EH (cell line): Measurements from ENCODE around the gene FIBCD1.
A peak's percentile ranks its signal among the peaks of the same experiment; 100 is the strongest.

Source experiments
- DNase-seq: peaks from one replicate; pipeline ENCODE4 v3.0.0-alpha.2; 2015; ENCODE audit warnings: low read depth

FIBCD1 gene

DNA sequence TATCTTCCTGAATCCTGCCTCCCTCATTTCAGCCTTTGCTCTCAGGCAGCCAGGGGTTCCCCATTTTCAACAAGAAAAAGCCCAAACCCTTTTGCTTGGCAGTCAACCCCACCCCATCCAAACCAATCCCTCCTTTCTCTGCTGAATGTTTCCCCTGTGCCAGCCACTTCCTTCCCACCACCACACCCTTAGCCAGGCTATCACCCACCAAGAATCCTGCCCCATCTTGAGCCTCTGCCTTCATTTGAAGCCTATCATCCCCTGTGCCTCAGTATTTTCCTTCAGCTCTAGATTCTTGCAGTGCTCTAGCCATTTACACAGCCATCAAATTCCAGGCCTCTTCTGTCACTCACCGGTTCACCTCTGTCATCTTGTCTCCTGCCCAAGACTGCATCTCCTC is 15.3 kb upstream of the FIBCD1 start:
- no peak for DNase-seq

GRCh38 chr9:130952065-130952762 is 13.2 kb upstream of the FIBCD1 start:
- DNase-seq, result no peak

DNA sequence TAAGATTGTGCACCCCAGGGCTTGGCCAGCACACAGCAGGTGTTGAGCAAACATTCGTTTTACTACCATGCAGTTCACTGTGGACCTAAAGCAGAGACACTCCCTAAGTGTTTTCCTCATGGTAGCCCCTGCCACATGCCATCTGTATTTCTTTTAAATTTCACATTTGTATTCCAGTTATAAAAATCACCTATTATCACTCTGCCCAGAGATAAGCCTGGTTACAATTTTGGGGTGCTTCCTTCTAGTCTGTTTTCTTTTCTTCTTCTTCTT is 10.9 kb upstream of the FIBCD1 start:
- DNase-seq, result no peak

- no peak for DNase-seq
Observed at GRCh38 chr9:130949188-130950038, 10.4 kb upstream of the FIBCD1 start.

DNA sequence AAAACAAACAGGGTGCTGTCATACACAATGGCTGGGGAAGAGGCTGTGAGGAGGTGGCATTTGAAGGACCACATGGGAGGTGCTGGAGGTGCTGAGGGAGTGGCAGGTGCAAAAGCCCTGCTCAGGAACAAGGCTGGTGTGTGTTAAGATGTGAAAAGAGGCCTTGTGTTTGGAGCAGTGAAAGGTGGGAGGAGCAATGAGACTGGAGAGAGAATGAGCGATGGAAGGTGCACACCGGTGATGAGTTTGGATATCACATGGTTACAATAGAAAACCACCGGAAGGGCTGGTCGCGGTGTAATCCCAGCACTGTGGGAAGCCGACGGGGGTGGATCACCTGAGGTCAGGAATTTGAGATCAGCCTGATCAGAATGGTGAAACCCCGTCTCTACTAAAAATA is 9.2 kb upstream of the FIBCD1 start:
- DNase-seq, result no peak

- DNase-seq, result no peak
Observed at GRCh38 chr9:130947618-130948140, 8.6 kb upstream of the FIBCD1 start.

- DNase-seq, result no peak
Observed at GRCh38 chr9:130946766-130947617, 7.9 kb upstream of the FIBCD1 start.

DNA sequence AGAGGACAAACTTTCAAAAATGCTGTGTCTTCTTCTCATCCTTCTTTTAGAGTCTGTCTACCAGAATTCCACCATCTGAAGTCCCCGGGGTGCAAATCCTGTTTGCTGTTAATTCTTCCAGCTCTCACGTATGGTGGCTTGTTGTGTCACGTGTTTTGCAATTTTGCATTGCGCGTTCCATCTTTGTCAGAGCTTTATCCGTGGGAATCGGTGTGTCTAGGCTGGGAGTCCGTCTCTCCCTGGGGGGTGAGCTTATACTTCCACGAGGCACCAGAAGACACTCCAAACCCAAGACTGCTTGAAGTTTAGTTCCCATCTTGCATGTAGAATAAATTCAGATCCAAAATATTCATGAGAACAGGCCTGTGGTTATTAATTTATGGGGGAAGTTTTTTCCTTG is 6.1 kb upstream of the FIBCD1 start:
- no peak for DNase-seq

- DNase-seq, result no peak
Observed at GRCh38 chr9:130944510-130945058, 5.5 kb upstream of the FIBCD1 start.

- DNase-seq, result no peak
Observed at GRCh38 chr9:130943777-130944176, 4.7 kb upstream of the FIBCD1 start.

DNA sequence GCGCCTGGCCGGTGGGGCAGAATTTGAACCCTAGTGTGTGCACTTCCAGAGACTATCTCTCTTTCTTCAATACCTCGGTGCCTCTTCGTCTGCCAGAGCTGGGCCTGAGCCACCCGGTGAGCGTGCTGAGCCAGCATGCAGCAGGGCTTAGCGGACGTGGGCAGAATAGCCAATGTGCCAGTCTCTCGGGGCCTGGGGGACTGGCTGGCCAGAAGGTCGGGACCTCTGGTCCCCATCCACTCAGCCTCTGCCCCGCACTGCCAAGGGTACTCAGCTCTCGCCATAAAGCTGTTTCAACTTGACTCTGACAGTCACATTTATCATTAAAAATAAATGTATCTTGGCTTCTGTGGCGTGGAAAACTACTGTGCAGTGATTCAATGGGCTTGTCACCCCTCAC is 4.2 kb upstream of the FIBCD1 start:
- DNase-seq, result no peak

GRCh38 chr9:130942679-130943078 is 3.6 kb upstream of the FIBCD1 start:
- DNase-seq, result no peak

DNA sequence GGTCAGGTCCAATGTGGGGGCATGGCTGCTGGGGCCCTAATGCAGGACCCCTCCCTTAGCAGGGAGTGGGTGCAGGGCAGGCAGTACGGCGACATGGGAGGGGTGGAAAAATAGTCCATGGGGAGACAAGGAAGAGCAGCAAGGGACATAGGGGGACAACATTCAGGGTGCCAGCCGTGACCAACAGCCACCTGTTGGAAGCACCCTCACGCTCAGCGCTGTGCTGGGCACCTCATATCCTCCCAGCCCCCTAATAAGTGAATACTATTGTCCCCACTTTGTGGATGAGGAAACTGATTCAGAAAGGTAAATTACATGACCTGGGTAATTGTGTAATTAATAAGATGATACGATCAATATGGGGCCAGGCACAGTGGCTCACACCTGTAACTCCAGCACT is 3.0 kb upstream of the FIBCD1 start:
- DNase-seq, result no peak

- peak; percentile 41 for DNase-seq
Observed at GRCh38 chr9:130940693-130941576, 1.9 kb upstream of the FIBCD1 start.

DNA sequence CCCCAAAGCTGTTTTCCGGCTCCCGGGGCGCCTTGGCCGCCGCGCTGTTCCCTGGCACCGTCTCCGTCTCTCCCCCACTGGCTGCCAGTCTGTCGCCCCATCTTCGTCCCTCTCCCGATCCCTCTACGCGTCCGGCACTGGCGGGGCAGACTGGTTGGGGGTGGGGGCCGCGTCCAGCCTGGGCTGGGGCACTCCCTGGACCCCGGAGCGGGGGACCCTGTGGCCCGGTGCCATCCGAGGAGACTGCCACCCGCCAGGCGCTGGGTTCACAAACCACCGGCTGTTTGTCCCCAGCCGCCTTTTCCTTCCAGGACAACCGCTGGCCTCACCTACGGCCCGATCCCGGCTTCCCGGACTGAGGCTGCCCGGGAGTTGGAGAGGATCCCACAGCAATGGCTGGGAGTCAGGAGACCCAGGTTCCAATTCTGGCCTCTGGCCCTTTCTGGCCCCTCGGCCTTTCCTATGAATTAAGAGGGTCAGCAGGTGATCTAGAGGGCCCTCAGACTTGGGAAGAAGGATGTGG is 1.0 kb upstream of the FIBCD1 start:
- no peak for DNase-seq

DNA sequence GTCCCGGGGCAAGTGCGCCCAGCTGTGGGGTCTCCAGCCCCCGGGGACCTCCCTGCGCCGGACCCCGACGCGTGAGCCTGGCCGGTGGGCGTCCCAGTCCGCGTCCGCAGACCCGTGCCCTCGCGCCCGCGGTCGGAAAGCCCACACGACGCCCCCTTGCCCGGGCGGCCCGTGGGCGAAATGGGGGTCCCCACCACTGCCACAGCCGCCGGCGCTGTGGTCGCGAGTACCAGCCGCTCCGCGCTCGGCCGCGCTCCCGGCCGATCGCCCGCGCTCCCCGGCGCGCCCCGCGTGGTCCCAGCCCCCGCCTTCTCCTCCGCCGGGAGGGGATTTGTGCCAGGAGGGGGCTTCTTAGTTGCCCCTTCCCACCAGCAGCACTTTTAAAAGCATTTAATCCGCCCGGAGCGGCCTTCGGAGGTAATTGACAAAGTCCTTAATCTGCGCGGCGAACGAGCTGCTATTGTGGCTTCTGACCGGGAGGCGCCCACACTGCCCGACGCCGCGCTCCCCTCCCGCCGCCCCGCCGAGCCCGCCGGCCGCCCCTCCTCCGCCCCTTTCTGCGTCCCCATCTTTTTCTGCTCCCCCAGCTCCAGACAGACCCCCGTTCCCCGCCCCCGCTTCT is 469 bp upstream of the FIBCD1 start:
- no peak for DNase-seq

DNA sequence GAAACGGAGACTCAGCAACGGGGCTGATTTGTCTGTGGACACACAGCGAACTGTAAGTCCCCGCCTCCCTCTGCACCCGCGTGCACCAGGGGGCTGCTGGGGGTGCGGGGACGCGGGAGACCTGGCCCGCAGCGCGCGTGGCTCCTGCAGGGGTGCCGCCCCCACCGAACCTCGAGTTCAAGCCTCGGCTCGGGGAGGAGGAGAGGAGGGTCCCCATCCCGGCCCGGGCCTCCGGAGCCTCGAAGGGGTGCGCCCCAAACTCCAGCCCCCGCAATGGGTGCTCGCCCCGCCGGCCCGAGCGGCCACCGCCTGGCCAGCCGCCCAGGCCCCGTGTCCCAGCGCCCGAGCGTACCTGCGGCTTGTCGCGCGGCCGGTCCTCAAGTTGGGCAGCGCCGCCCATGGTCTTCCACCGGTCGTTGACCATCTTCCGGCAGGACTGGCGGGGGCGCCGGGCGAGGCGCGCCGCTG is 829 bp downstream of the FIBCD1 start:
- no peak for DNase-seq

- no peak for DNase-seq
Observed at GRCh38 chr9:130937146-130938076, 1.6 kb downstream of the FIBCD1 start.
